HepG2 (cell line): ENCODE data around the gene SHC3. TPM values are rescaled to one million over a fixed set of nuclear protein-coding genes. Genes with fewer than 3 reads are reported as not detected.

Source experiments
- ATAC-seq: fragments of 200-7000 bp; cut with Tn5 transposase; 3 replicates; pipeline ENCODE4 v1.9.1; 2020; ENCODE audit warnings: mild to moderate bottlenecking, moderate library complexity
- BruUV-seq: library from RNA; stranded (reverse); fragments of 400-500 nt; replicated peaks from 2 replicates; lab custom pipeline; 2021; lab: Mats Ljungman, UMichigan
- CTCF ChIA-PET: fragments of 300-600 bp; formaldehyde crosslinking; extraction: SDS; loops from one replicate; lab custom pipeline; 2021; ENCODE audit warnings: low total read pairs, inconsistent platforms, low intra/inter-chr PET ratio; lab: Yijun Ruan, JAX
- POLR2A ChIA-PET: fragments of 350-600 bp; sonication (Branson Sonifier 250); formaldehyde crosslinking; loops from one replicate; lab custom pipeline; 2020; ENCODE audit warnings: antibody characterized with exemption, inconsistent platforms; lab: Yijun Ruan, JAX
- DNase-seq: peaks from one replicate; pipeline ENCODE4 v3.0.0-alpha.2; 2015; ENCODE audit warnings: low spot score
- FAIRE-seq: peaks from 3 replicates; lab custom pipeline; 2011; peaks lifted over from hg19 to GRCh38; lab: Jason Lieb, UNC
- H2AFZ ChIP-seq: one replicate; pipeline ENCODE4 v1.6.1; 2011; ENCODE audit warnings: low read length, inconsistent platforms
- H3K27ac ChIP-seq: fragments of 300-600 bp; 3 replicates; pipeline ENCODE4 v1.8.0; 2011; ENCODE audit warnings: mixed run types, mild to moderate bottlenecking, mixed read lengths, low read length, inconsistent platforms; ENCODE audit not compliant: insufficient read depth; ENCODE audit errors: extremely low read length
- H3K27me3 ChIP-seq, 2 experiments: fragments of 200-600 bp in 1 of 2; 2 replicates in 1 of 2; 3 replicates in 1 of 2; pipeline versions ENCODE4 v1.6.0 to v1.8.0; 2011; ENCODE audit warnings: low read length in 2 of 2, mild to moderate bottlenecking in 2 of 2, moderate library complexity in 2 of 2, inconsistent platforms in 1 of 2; ENCODE audit not compliant: insufficient read depth in 2 of 2, control insufficient read depth in 1 of 2
- H3K36me3 ChIP-seq, 2 experiments: fragments of 200-600 bp in 1 of 2; replicated peaks in 1 of 2; 2 replicates in 1 of 2; 3 replicates in 1 of 2; pipeline versions ENCODE4 v1.5.1 to v1.8.0; 2011; ENCODE audit warnings: low read length in 2 of 2, inconsistent platforms in 1 of 2; ENCODE audit not compliant: insufficient read depth in 2 of 2, control insufficient read depth in 1 of 2
- H3K4me1 ChIP-seq: 2 replicates; pipeline ENCODE4 v1.5.1; 2012; ENCODE audit warnings: low read length, inconsistent platforms; ENCODE audit not compliant: insufficient read depth
- H3K4me2 ChIP-seq: 2 replicates; pipeline ENCODE4 v1.6.0; 2011; ENCODE audit warnings: low read depth, low read length, inconsistent platforms
- H3K4me3 ChIP-seq, 3 experiments: fragments of 200-600 bp in 1 of 3; sonication (generic), shearing (Covaris generic) in 1 of 3; replicated peaks in 1 of 3; 2 replicates each; pipeline ENCODE4 v1.5.1; 2011 to 2016; ENCODE audit warnings: low read length in 3 of 3, inconsistent platforms in 2 of 3, low read depth in 2 of 3, mild to moderate bottlenecking in 2 of 3, control low read depth in 1 of 3, mixed read lengths in 1 of 3; ENCODE audit not compliant: insufficient read depth in 1 of 3
- H3K79me2 ChIP-seq: one replicate; pipeline ENCODE4 v1.6.1; 2011; ENCODE audit warnings: low read length, inconsistent platforms; ENCODE audit not compliant: insufficient read depth
- H3K9ac ChIP-seq: 2 replicates; pipeline ENCODE4 v1.6.0; 2011; ENCODE audit warnings: mild to moderate bottlenecking, low read depth, low read length, inconsistent platforms; ENCODE audit not compliant: insufficient read depth
- H3K9me3 ChIP-seq: 2 replicates; pipeline ENCODE4 v1.5.1; 2012; ENCODE audit warnings: mild to moderate bottlenecking, low read length
- H4K20me1 ChIP-seq: 2 replicates; pipeline ENCODE4 v1.6.0; 2011; ENCODE audit warnings: inconsistent platforms, mild to moderate bottlenecking, low read length, moderate library complexity; ENCODE audit not compliant: insufficient read depth
- CHD2 ChIP-seq: IDR thresholded peaks from 2 replicates; pipeline ENCODE4 v1.6.1; 2011; ENCODE audit warnings: low read depth, low read length, improper control_type of control experiment
- HOXA9 ChIP-seq: sonication (generic); formaldehyde crosslinking; IDR thresholded peaks from 2 replicates; pipeline ENCODE4 v1.8.1; 2022; ENCODE audit warnings: missing genetic modification reagents, mild to moderate bottlenecking, moderate library complexity, borderline replicate concordance
- KLF11 ChIP-seq: IDR thresholded peaks from 2 replicates; pipeline ENCODE4 v1.6.1; 2016; ENCODE audit warnings: missing compliant biosample characterization
- PBX2 ChIP-seq: IDR thresholded peaks from 2 replicates; pipeline ENCODE4 v1.6.1; 2016; ENCODE audit warnings: control low read depth
- TARDBP ChIP-seq: sonication (generic); formaldehyde crosslinking; IDR thresholded peaks from 2 replicates; pipeline ENCODE4 v1.8.0; 2022; ENCODE audit warnings: mild to moderate bottlenecking, missing genetic modification reagents
- THAP8 ChIP-seq: sonication (generic); formaldehyde crosslinking; IDR thresholded peaks from 2 replicates; pipeline ENCODE4 v1.5.1; 2020; ENCODE audit warnings: missing genetic modification reagents, mild to moderate bottlenecking, borderline replicate concordance
- ZNF678 ChIP-seq: sonication (generic); formaldehyde crosslinking; IDR thresholded peaks from 2 replicates; pipeline ENCODE4 v1.4.0; 2020; ENCODE audit warnings: mild to moderate bottlenecking, missing genetic modification reagents
- ZNF768 ChIP-seq: sonication (generic); formaldehyde crosslinking; IDR thresholded peaks from 2 replicates; pipeline ENCODE4 v1.4.0; 2020; ENCODE audit warnings: missing genetic modification reagents
- ZNF879 ChIP-seq: sonication (generic); formaldehyde crosslinking; IDR thresholded peaks from 2 replicates; pipeline ENCODE4 v1.8.1; 2023; ENCODE audit warnings: missing genetic modification reagents
- WGBS: methylation state at CpG from one replicate; pipeline ENCODE4 v1.1.6; 2017; ENCODE audit warnings: low lambda C conversion rate; 5-methylcytosine and 5-hydroxymethylcytosine counted together
- in situ Hi-C: cut with HindIII; loops from 2 replicates; pipeline ENCODE4 v1.10.0; 2017; ENCODE audit warnings: low pct_unique_long_range_greater_than_20kb; ENCODE audit not compliant: extremely low pct_ligation_motif_present
- intact Hi-C: fragments of 100-400 bp; cut with micrococcal nuclease; formaldehyde crosslinking; loops from one replicate; pipeline ENCODE4 v1.10.0; 2022; ENCODE audit not compliant: unreplicated experiment
- polyA plus RNA-seq, 8 experiments: library from polyadenylated mRNA; depleted of rRNA in 3 of 8; stranded (reverse) in 7 of 8; unstranded in 1 of 8; fragments of >200 nt; fragmentation: Illumina TruSeq in 4 of 8; extraction: Trizol in 4 of 8; gene quantifications; 2 replicates each; pipeline versions ENCODE4 v1.2.1 to v1.2.3, GENCODE V29; 2011 to 2016; ENCODE audit warnings: low read depth in 4 of 8, missing spikeins in 1 of 8, mixed read lengths in 1 of 8; ENCODE audit not compliant: insufficient read depth in 1 of 8
- total RNA-seq, 5 experiments: library from RNA; depleted of rRNA; stranded (reverse); fragments of >200 nt; fragmentation: Illumina TruSeq; extraction: Trizol; gene quantifications; 2 replicates each; pipeline ENCODE4 v1.2.3, GENCODE V29; 2016; ENCODE audit warnings: low read depth in 1 of 5

Gene SHC3
- total and polyA plus RNA-seq, 2 of the 13 experiments (the other 11 are each of a cell fraction or from before 2014, with no cell fraction given) = 0.09 to 0.89 TPM

- Histone ChIP-seq H3K9me3 (no peaks in the 10 kb centered on the region), H2AFZ (no peak overlapping the region), H3K27ac (no peak overlapping the region), H3K79me2 (no peaks in the 10 kb centered on the region), H3K4me2 (no peak overlapping the region), H3K36me3 (no peaks in the 10 kb centered on the region), H3K9ac (no peak overlapping the region), H3K4me1 (no peaks in the 10 kb centered on the region), H3K27me3 (no peaks in the 10 kb centered on the region), H3K4me3 (no peak overlapping the region), H4K20me1 (no peaks in the 10 kb centered on the region)
- 30% methylated on average over 9 of the region's 13 CpGs for WGBS
- DNase-seq = no peak
- no TSS peak for BruUV-seq
- ATAC-seq = no peak
- CTCF ChIA-PET = no interaction called here
- TF ChIP-seq THAP8 (CRISPR knock-in tag) = no peak
- TF ChIP-seq HOXA9 = no peak
- TF ChIP-seq ZNF768 (CRISPR knock-in tag) = no peak
- no peak for TF ChIP-seq KLF11 (CRISPR knock-in tag)
- TF ChIP-seq CHD2 = no peak
- TF ChIP-seq ZNF678 (CRISPR knock-in tag) = no peak
- no peak for TF ChIP-seq TARDBP
- no peak for TF ChIP-seq PBX2
- TF ChIP-seq ZNF879 (CRISPR knock-in tag) = no peak
- no peak for FAIRE-seq
- POLR2A ChIA-PET = no interaction called here
- intact Hi-C loops = no loop called here
- in situ Hi-C loops = no loop called here
Observed at GRCh38 chr9:89012294-89013042, 166.2 kb downstream of the SHC3 start.
